ENCODE results near the gene SYTL3.

GRCh38 chr6:158624684-158625682 lies 24.9 kb upstream of the SYTL3 start:
- TF ChIP-seq SKIL (IDR thresholded peaks at IDR 0.05; ENCODE audit: low read depth, poor library complexity, severe bottlenecking) (no peak), ZNF274 (IDR thresholded peaks at IDR 0.05; ENCODE audit: insufficient read depth, insufficient read length) (no peak), CTCF (IDR thresholded peaks at IDR 0.05 in 2 of 3, conservative IDR thresholded peaks at IDR 0.05 in 1 of 3; ENCODE audit: control insufficient read depth in 2 of 3, extremely low read depth in 1 of 3, insufficient read depth in 1 of 3, low read depth in 3 of 3, low read length in 3 of 3) (no peak), YY1 (IDR thresholded peaks at IDR 0.05; ENCODE audit: low read depth, low read length) (no peak), POLR2A (IDR thresholded peaks at IDR 0.05; ENCODE audit: low read depth, low read length) (no peak), RFX5 (IDR thresholded peaks at IDR 0.05; ENCODE audit: low read depth, low read length) (no peak), RAD21 (IDR thresholded peaks at IDR 0.05; ENCODE audit: insufficient read depth, low read depth, low read length) (no peak), GABPA (IDR thresholded peaks at IDR 0.05; ENCODE audit: low read depth) (no peak), RBBP5 (conservative IDR thresholded peaks at IDR 0.05) (no peak)

All from GM12878 (cell line).